H1 (cell line): Measurements from ENCODE around the gene BZW2. TPM values are rescaled to one million over a fixed set of nuclear protein-coding genes. Genes with fewer than 3 reads are reported as not detected.

Experiments used
- CTCF ChIA-PET: fragments of 300-600 bp; sonication (Branson Sonifier 250); formaldehyde crosslinking; loops from one replicate; lab custom pipeline; 2021; ENCODE audit not compliant: partially characterized antibody; lab: Charles Lee
- POLR2A ChIA-PET: fragments of 300-600 bp; sonication (Branson Sonifier 250); formaldehyde crosslinking; loops from one replicate; lab custom pipeline; 2021; ENCODE audit warnings: inconsistent platforms; ENCODE audit not compliant: partially characterized antibody; lab: Charles Lee
- DNase-seq, 2 experiments: peaks; one replicate each; pipeline versions ENCODE4 v3.0.0 to v3.0.0-alpha.2; 2010 to 2022; ENCODE audit warnings: low spot score in 2 of 2, low read depth in 1 of 2, mixed read lengths in 1 of 2
- FAIRE-seq: peaks from 2 replicates; lab custom pipeline; 2011; peaks lifted over from hg19 to GRCh38; lab: Jason Lieb, UNC
- H2AFZ ChIP-seq: 2 replicates; pipeline ENCODE4 v1.8.1; 2012; ENCODE audit warnings: low read length, inconsistent platforms
- H2AK5ac ChIP-seq: 2 replicates; pipeline ENCODE4 v1.6.1; 2013; ENCODE audit warnings: low read depth, low read length
- H2BK120ac ChIP-seq: replicated peaks from 2 replicates; pipeline ENCODE3; 2013; ENCODE audit warnings: low read depth, low read length, inconsistent platforms
- H2BK12ac ChIP-seq: 2 replicates; pipeline ENCODE4 v1.6.1; 2013; ENCODE audit warnings: low read depth, low read length
- H2BK15ac ChIP-seq: 2 replicates; pipeline ENCODE4 v1.6.1; 2013; ENCODE audit warnings: low read length
- H2BK20ac ChIP-seq: 2 replicates; pipeline ENCODE4 v1.6.1; 2013; ENCODE audit warnings: low read length
- H2BK5ac ChIP-seq: 2 replicates; pipeline ENCODE4 v1.6.1; 2013; ENCODE audit warnings: low read depth, low read length
- H3K14ac ChIP-seq: 2 replicates; pipeline ENCODE4 v1.6.1; 2013; ENCODE audit warnings: inconsistent platforms; ENCODE audit not compliant: insufficient read length
- H3K18ac ChIP-seq: 2 replicates; pipeline ENCODE4 v1.6.1; 2013; ENCODE audit warnings: low read length; ENCODE audit errors: extremely low read depth
- H3K23ac ChIP-seq: 2 replicates; pipeline ENCODE4 v1.6.1; 2013; ENCODE audit warnings: inconsistent platforms; ENCODE audit not compliant: insufficient read length
- H3K23me2 ChIP-seq: 2 replicates; pipeline ENCODE4 v1.6.1; 2013; ENCODE audit warnings: low read depth, low read length
- H3K27ac ChIP-seq: 2 replicates; pipeline ENCODE4 v1.6.1; 2011; ENCODE audit warnings: low read depth, low read length, inconsistent platforms
- H3K27me3 ChIP-seq, 4 experiments: replicated peaks in 1 of 4; 1 replicate in 1 of 4; 2 replicates in 3 of 4; pipeline versions ENCODE4 v1.6.1 to v1.8.1; 2011 to 2013; ENCODE audit warnings: low read length in 3 of 4, mild to moderate bottlenecking in 3 of 4, inconsistent platforms in 2 of 4, mixed read lengths in 2 of 4, moderate library complexity in 1 of 4; ENCODE audit not compliant: control insufficient read depth in 3 of 4, insufficient read depth in 3 of 4; ENCODE audit errors: extremely low read depth in 1 of 4
- H3K36me3 ChIP-seq, 4 experiments: 2 replicates each; pipeline versions ENCODE4 v1.6.1 to v1.8.1; 2011 to 2013; ENCODE audit warnings: mild to moderate bottlenecking in 4 of 4, low read length in 3 of 4, moderate library complexity in 2 of 4, control low read depth in 1 of 4, inconsistent platforms in 1 of 4; ENCODE audit not compliant: insufficient read depth in 4 of 4, control insufficient read depth in 2 of 4
- H3K4ac ChIP-seq: replicated peaks from 2 replicates; pipeline ENCODE3; 2013; ENCODE audit warnings: low read length, low read depth, mixed read lengths, inconsistent platforms; ENCODE audit not compliant: insufficient read length
- H3K4me1 ChIP-seq, 4 experiments: replicated peaks in 1 of 4; 1 replicate in 1 of 4; 2 replicates in 3 of 4; pipeline versions ENCODE4 v1.6.1 to v1.8.1; 2011 to 2013; ENCODE audit warnings: low read length in 3 of 4, inconsistent platforms in 2 of 4, mixed read lengths in 1 of 4; ENCODE audit not compliant: insufficient read depth in 4 of 4, control insufficient read depth in 3 of 4
- H3K4me2 ChIP-seq, 2 experiments: 2 replicates each; pipeline versions ENCODE4 v1.6.1 to v1.8.1; 2011 to 2013; ENCODE audit warnings: low read depth in 2 of 2, low read length in 2 of 2, control low read depth in 1 of 2, inconsistent platforms in 1 of 2, mild to moderate bottlenecking in 1 of 2; ENCODE audit not compliant: insufficient read depth in 1 of 2
- H3K4me3 ChIP-seq, 4 experiments: fragments of 200-600, 300-600 bp in 1 of 4; sonication (generic), shearing (Covaris generic), sonication (Bioruptor Twin) in 1 of 4; 2 replicates each; pipeline versions ENCODE4 v1.5.1 to v1.8.1; 2011 to 2016; ENCODE audit warnings: low read length in 4 of 4, low read depth in 3 of 4, control low read depth in 2 of 4, inconsistent platforms in 2 of 4, mild to moderate bottlenecking in 2 of 4, mixed read lengths in 1 of 4, moderate library complexity in 1 of 4; ENCODE audit not compliant: insufficient read depth in 2 of 4; ENCODE audit errors: extremely low read depth in 1 of 4
- H3K56ac ChIP-seq: replicated peaks from 2 replicates; pipeline ENCODE3; 2013; ENCODE audit warnings: low read depth, mild to moderate bottlenecking, mixed read lengths, low read length, inconsistent platforms; ENCODE audit not compliant: insufficient read length
- H3K79me1 ChIP-seq: 2 replicates; pipeline ENCODE4 v1.6.1; 2013; ENCODE audit warnings: low read depth, low read length, control low read depth
- H3K79me2 ChIP-seq, 2 experiments: 2 replicates each; pipeline versions ENCODE4 v1.6.1 to v1.8.1; 2012 to 2013; ENCODE audit warnings: low read length in 2 of 2, mild to moderate bottlenecking in 2 of 2, inconsistent platforms in 1 of 2; ENCODE audit not compliant: insufficient read depth in 2 of 2, control insufficient read depth in 1 of 2
- H3K9ac ChIP-seq, 4 experiments: replicated peaks in 1 of 4; 1 replicate in 1 of 4; 2 replicates in 3 of 4; pipeline versions ENCODE4 v1.6.1 to v1.8.1; 2011 to 2013; ENCODE audit warnings: low read depth in 3 of 4, low read length in 3 of 4, control low read depth in 2 of 4, mild to moderate bottlenecking in 2 of 4, moderate library complexity in 2 of 4, inconsistent platforms in 1 of 4; ENCODE audit errors: extremely low read depth in 1 of 4
- H3K9me3 ChIP-seq, 2 experiments: 2 replicates each; pipeline versions ENCODE4 v1.6.1 to v1.8.1; 2012 to 2013; ENCODE audit warnings: mild to moderate bottlenecking in 2 of 2, moderate library complexity in 2 of 2, control low read depth in 1 of 2, inconsistent platforms in 1 of 2, low read depth in 1 of 2, low read length in 1 of 2, mixed read lengths in 1 of 2; ENCODE audit not compliant: insufficient read depth in 2 of 2
- H4K20me1 ChIP-seq, 2 experiments: replicated peaks in 1 of 2; 2 replicates each; pipeline versions ENCODE3 to v1.8.1; 2011 to 2013; ENCODE audit warnings: inconsistent platforms in 2 of 2, low read length in 2 of 2, mild to moderate bottlenecking in 1 of 2; ENCODE audit not compliant: insufficient read depth in 2 of 2, control insufficient read depth in 1 of 2
- H4K5ac ChIP-seq: 2 replicates; pipeline ENCODE4 v1.6.1; 2013; ENCODE audit warnings: low read length, low read depth, mixed read lengths, inconsistent platforms; ENCODE audit not compliant: insufficient read length
- H4K8ac ChIP-seq: 2 replicates; pipeline ENCODE4 v1.8.0; 2013; ENCODE audit warnings: mild to moderate bottlenecking, moderate library complexity, low read length, inconsistent platforms; ENCODE audit not compliant: insufficient read depth; ENCODE audit errors: extremely low read depth
- H4K91ac ChIP-seq: replicated peaks from 2 replicates; pipeline ENCODE3; 2013; ENCODE audit warnings: low read length, mixed read lengths, inconsistent platforms; ENCODE audit not compliant: insufficient read length
- CHD2 ChIP-seq: IDR thresholded peaks from 2 replicates; pipeline ENCODE4 v1.6.1; 2012; ENCODE audit warnings: low read length, improper control_type of control experiment
- E2F6 ChIP-seq: IDR thresholded peaks from 2 replicates; pipeline ENCODE4 v1.6.1; 2012; ENCODE audit warnings: inconsistent platforms
- EZH2 ChIP-seq: fragments of 200-600 bp; sonication (generic); IDR thresholded peaks from 2 replicates; pipeline ENCODE4 v1.7.1; 2012; ENCODE audit warnings: low read depth, mild to moderate bottlenecking, moderate library complexity, low read length, inconsistent platforms; ENCODE audit not compliant: severe bottlenecking
- TAF7 ChIP-seq: optimal IDR thresholded peaks from 2 replicates; pipeline ENCODE3; 2011; ENCODE audit warnings: low read depth, mild to moderate bottlenecking, inconsistent platforms, low read length, moderate library complexity, borderline replicate concordance
- TBP ChIP-seq: IDR thresholded peaks from 2 replicates; pipeline ENCODE4 v1.6.1; 2011; ENCODE audit warnings: low read depth, low read length, improper control_type of control experiment
- TEAD4 ChIP-seq: IDR thresholded peaks from 2 replicates; pipeline ENCODE4 v1.6.1; 2012; ENCODE audit warnings: low read depth, low read length, inconsistent platforms, mixed read lengths
- WGBS, 2 experiments: shearing (Covaris generic) in 1 of 2; methylation state at CpG; one replicate each; pipeline versions ENCODE4 v1.1.6 to v1.1.7; 2013 to 2015; ENCODE audit warnings: low lambda C conversion rate in 2 of 2, mixed read lengths in 2 of 2, inconsistent platforms in 1 of 2, low coverage in 1 of 2, missing lambda C conversion rate in 1 of 2; ENCODE audit not compliant: insufficient replicate concordance in 2 of 2, insufficient coverage in 1 of 2, insufficient read length in 1 of 2; ENCODE audit errors: extremely low coverage in 1 of 2, missing lambda C conversion rate in 1 of 2; 5-methylcytosine and 5-hydroxymethylcytosine counted together
- polyA plus RNA-seq, 7 experiments: library from polyadenylated mRNA; depleted of rRNA in 3 of 7; stranded (reverse) in 5 of 7; unstranded in 2 of 7; fragments of >200 nt in 5 of 7; fragments of 200-250 nt in 2 of 7; gene quantifications; 1 replicate in 5 of 7; 2 replicates in 1 of 7; 4 replicates in 1 of 7; pipeline versions ENCODE4 v1.2.1 to v1.2.3, GENCODE V29; 2011 to 2013; ENCODE audit warnings: missing spikeins in 2 of 7, mixed read lengths in 2 of 7
- total RNA-seq: library from RNA; stranded (reverse); fragmentation: NEBNext Ultra II Directional; extraction: Animal tissue kit (Norgen Biotek cat#: 25700); gene quantifications from 2 replicates; pipeline ENCODE4 v1.2.1, GENCODE V29; 2021

The BZW2 gene
- total and polyA plus RNA-seq, 2 of the 8 experiments (the other 6 are each of a cell fraction or from before 2014, with no cell fraction given): 32.3 to 103 TPM

- FAIRE-seq (no peak), DNase-seq (no peak)
- Histone ChIP-seq H4K5ac (no peak overlapping the region), H3K4me3 (no peak overlapping the region), H2BK12ac (no peak overlapping the region), H2AFZ (no peak overlapping the region), H3K23ac (no peak overlapping the region), H4K91ac (no peak overlapping the region), H3K4me1 (peaks cover 0 to 4% (median 0%) of the 10 kb centered on the region in 4 experiments; a peak in 2 of 7 replicates), H3K4ac (no peak overlapping the region), H3K14ac (no peak overlapping the region), H4K20me1 (no peaks in the 10 kb centered on the region), H2BK20ac (no peak overlapping the region), H2BK15ac (no peak overlapping the region), H3K27me3 (no peaks in the 10 kb centered on the region), H3K4me2 (no peak overlapping the region), H2BK120ac (no peak overlapping the region), H3K9me3 (no peaks in the 10 kb centered on the region), H3K18ac (no peak overlapping the region), H4K8ac (no peak overlapping the region), H3K23me2 (no peaks in the 10 kb centered on the region), H2AK5ac (no peak overlapping the region), H3K9ac (no peak overlapping the region), H3K79me1 (no peaks in the 10 kb centered on the region), H3K56ac (no peak overlapping the region), H3K27ac (no peak overlapping the region), H3K79me2 (no peaks in the 10 kb centered on the region), H2BK5ac (no peak overlapping the region), H3K36me3 (peaks cover 0 to 3% (median 0%) of the 10 kb centered on the region in 4 experiments; a peak in 2 of 8 replicates)
- CTCF ChIA-PET: no interaction called here
- WGBS, 2 experiments: 94% methylated on average over 2 of the region's 2 CpGs; no CpG with 5 or more reads in 1 of the 2 experiments
- POLR2A ChIA-PET: no interaction called here
- no peak for TF ChIP-seq CHD2
- TF ChIP-seq TBP: no peak
- no peak for TF ChIP-seq TAF7
- no peak for TF ChIP-seq EZH2
- no peak for TF ChIP-seq E2F6
- TF ChIP-seq TEAD4: no peak
These were observed 19.6 kb upstream of the BZW2 start for GRCh38 chr7:16626388-16626787.
